HG03045 (cell line): ENCODE results near the gene TTC22.

ENCODE experiments used
- ATAC-seq: cut with Tn5 transposase; IDR thresholded peaks from one replicate; pipeline ENCODE4 v1.9.1; 2021; ENCODE audit warnings: mild to moderate bottlenecking, moderate library complexity; ENCODE audit not compliant: unreplicated experiment

TTC22 gene

DNA sequence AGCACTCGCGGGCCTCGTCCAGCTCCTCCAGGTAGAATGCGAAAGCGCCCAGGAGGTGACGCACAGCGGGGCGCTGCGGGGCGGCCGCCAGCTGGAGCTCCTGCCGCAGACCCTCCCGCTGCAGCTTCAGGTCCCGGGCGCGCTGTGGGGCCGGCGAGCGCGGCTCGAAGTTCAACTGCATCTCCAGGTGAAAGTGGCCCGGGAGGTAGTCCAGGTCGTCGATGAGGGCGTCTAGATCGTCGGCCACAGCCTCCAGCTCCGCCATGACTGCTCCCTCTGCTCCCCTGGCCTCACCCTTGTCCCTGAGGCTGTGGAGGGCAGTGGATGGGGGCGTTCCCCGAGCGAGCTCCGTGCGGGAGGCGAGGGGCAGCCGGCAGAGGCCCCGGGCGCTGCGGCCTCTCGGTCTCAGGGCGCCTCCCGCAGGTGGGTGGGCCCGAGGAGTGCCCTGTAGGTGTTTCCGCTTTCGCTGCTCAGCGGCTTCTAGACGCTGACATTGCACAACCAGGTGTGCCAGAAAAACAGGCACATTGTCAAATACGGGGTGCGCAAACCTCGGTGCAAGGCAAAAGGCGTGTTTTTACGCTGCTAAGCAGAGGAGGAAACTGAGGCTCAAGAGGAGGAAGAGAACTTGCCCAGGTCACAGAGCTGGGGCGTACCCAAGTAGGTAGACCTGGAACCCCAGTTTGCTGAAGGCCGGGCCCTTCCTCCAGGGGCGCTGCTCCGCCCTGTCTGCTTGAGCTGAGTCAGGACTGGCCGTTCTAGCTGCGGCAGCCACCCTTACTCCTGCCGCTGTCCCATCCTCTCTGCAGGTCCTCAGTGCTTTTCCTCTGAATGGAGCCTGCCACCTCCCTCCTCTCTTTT is at the start of gene TTC22:
Gene TTC22 (minus strand): TSS at position 425 of the 861 bp plus-strand sequence. CDS start 160 bp downstream, at position 265.
- peak; percentile 71 for ATAC-seq

- ATAC-seq, result no peak
These were observed 49.6 kb upstream of the TTC22 start for GRCh38 chr1:54850737-54851136.

- no peak for ATAC-seq
These were observed 49.1 kb upstream of the TTC22 start for GRCh38 chr1:54850069-54850730.

DNA sequence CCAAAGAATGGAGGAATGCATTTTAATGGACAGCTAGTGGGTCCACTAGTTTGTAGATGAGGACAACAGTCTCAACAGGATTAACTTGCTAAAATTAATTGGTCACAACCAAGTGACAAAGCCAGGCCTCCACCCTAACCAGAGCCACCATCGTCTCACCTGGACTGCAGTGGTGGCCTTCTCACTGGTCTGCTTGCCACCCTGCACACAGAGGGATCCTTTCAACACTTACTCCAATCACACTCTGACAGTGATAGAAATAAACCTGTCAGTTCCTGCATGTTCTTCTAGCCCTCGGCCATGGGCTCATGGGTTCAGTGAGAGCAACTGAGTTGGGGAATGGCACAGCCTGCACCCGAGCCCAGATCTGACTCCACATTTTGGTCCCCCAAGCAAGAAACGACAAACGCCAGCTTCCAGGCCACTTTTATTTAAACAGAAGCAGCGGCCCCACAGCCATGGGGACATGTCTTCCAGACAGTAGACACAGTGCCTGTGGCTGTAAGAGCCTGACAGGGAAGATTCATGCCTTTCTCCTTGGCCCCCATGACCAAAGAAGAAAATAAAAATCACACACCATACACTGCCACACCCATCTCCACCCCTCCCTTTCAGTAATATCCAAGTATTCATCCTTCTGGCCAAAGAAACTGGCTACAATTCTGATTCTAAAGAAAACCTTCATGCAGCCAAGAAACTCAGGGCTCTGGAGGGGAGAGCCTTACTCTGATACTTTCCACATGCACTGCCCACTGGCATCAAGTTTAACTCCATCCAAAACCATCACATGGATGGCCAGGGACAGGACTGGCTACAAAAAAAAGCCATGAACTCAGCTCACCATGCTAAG is 48.3 kb upstream of the TTC22 start:
- no peak for ATAC-seq

DNA sequence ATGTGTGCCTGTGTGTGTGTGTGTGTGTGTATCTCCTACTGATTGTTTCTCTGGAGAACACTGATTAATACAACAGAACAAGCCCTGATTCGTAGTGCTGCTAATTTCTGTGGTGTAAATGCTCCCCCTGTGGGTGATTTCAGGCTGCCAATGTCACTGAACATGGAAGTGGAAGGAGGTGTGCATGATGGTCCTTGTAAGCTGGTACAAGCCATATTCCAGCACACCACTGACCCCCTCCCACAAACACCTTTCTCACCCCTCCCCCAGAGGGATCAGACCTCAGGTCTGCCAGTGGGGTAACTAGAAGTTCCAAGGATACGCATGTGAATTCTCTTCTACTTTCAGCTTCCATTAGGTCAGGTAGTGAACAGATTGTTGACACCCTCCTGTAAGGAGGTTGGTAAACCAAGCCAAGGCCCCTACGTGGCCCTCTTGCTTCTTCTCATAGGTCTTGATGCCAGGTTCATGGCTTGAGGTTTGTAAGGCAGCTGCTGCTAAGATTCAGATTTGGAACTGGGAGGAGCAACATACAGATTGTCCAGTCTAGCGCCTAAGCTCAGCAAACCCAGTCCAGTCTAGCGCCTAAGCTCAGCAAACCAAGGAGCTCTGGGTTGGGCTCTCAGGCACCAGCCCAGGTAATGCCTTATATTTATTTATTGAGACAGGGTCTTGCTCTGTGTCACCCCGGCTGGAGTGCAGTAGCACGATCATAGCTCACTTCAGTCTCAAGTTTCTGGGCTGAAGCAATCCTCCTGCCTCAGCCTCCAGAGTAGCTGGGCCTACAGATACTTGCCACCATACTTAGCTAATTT is 47.2 kb upstream of the TTC22 start:
- ATAC-seq, result no peak

- ATAC-seq, result no peak
These were observed 45.7 kb upstream of the TTC22 start for GRCh38 chr1:54846716-54847284.

DNA sequence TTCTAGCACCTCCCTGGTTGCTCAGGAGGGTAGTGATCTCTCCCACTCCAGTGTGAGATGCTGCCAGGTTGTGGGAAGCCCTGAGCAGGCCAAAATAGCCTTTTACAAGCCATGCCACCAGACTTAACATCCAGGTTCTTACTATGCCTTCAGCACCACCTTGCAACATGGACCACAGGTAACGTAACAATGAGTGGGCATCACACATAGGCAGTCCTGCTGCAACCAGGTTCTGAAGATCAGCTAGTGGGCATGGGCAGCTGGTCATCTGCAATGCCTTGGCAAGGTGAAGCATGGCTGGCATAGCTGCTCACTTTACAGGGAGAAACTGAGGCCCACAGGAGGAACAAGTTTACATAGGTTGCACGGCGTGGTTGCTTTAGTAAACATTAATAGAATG is 45.2 kb upstream of the TTC22 start:
- no peak for ATAC-seq

GRCh38 chr1:54845772-54846171 is 44.6 kb upstream of the TTC22 start:
- no peak for ATAC-seq

- no peak for ATAC-seq
These were observed 43.4 kb upstream of the TTC22 start for GRCh38 chr1:54844564-54844963.

DNA sequence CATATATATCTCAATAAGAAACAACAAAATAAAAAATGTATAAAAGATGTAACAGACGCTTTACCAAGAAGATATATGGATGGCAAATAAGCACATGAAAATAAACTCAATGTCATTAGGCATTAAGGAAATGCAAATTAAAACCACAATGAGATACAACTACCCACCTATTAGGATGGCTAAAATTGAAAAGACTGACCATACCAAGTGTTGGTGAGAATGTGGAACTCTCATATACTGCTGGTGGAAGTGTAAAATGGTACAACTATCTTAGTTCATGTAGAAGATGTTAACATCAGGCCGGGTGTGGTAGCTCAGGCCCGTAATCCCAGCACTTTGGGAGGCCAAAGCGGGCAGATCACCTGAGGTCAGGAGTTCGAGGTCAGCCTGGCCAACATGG is 42.3 kb upstream of the TTC22 start:
- no peak for ATAC-seq

DNA sequence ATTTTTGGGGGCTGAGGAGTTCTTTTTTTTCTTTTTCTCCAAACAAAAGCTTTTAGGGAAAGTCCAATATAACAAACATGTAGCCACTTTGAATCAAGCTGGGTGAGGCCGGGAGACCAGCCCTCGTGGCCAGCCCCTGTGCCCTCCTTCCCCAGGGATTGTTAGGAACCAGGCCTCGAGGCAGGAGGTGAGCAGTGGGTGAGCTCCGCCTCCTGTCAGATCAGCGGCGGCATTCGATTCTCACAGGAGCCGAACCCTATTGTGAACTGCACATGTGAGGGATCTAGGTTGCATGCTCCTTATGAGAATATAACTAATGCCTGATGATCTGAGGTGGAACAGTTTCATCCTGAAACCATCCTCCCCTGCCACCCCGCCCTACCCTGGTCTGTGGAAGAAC is 41.8 kb upstream of the TTC22 start:
- ATAC-seq, result no peak

DNA sequence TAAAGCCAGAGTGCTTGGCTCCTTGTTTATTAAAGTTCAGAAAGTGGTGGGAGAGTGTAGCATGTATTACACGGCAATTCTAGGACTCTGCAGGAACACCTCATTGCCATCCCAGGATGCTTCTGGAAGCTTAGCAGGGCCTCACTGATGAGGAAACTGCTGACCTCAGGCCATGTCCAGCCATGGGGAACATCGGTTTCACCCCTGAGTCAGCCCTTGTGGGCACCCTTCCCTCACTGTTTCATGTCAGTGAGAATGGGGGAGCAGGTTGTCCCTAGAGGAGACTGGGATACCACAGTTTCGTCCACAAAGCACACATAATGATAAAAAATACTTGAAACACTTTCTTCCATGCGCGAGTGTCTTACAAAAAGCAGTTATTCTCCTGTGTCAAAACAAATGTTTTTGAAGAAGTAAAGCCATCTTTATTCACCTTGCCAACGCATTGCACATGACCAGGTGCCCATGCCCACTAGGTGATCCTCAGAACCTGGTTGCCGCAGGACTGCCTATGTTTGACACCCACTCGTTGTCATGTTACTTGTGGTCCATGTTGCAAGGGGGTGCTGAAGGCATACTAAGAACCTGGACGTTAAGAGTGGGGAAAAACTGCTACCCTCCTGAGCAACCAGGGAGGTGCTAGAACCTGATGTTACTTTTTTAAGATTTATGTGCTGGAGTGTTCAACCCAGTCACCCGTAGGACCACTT is 41.2 kb upstream of the TTC22 start:
- ATAC-seq, result no peak

DNA sequence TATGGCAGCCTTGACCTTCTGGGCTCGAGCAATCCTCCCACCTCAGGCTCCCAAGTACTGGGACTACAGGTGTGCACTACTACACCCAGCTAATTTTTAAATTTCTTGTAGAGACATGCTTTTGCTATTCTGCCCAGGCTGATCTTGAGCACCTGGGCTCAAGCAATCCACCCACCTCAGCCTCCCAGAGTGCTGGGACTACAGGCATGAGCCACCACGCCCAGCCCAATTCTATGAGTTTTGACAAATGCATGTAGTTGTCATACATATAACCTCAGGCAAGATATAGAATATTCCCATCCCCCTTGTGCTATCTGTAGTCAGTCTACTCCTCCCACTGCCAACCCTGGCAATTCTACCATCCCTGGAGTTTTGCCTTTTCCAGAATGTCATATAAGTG is 38.7 kb upstream of the TTC22 start:
- no peak for ATAC-seq

GRCh38 chr1:54838565-54839180 is 37.5 kb upstream of the TTC22 start:
- no peak for ATAC-seq

DNA sequence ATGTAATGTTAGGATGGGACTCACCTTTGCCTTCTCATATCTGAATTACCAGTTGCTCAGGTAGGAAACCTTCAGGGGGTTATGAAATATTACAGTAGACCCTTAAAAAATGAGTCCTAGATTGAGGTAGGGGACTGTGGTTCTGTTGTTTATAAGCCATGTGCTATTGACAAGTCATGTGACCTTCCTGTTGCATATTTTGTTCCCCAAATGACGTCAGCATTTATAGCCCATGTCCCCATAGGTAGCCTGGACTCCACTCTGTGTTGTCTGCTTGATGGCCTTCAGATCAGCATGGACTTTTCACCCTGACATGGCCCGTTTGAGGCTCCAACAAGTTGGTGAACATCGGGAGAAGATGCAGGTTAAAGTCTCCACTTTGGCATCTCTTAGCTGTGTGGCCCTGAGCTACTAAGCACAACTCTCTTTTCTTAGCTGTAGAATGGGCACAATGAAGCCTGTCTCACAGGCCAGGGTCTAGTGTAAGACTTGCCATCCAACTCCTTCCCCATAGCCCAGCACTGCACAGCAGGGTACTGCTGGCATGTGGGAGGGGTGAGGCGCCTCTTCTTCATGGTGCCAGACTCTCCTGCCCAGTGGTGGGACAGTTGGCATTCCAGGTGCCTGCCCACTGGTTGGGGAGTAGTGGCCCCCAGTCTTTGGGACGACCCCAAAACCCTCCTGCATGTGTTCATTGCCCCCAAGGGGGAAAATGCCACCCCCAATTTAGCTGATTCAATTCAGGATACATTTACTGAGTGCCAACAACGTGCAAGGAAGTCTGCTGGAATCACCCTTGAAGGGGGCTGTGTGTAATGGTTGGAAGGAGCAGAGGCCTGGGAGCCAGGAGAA is 36.1 kb upstream of the TTC22 start:
- ATAC-seq, result no peak

GRCh38 chr1:54836594-54836993 is 35.5 kb upstream of the TTC22 start:
- no peak for ATAC-seq

GRCh38 chr1:54835970-54836369 is 34.8 kb upstream of the TTC22 start:
- ATAC-seq, result no peak
